HepG2 (cell line): Measurements from ENCODE around the gene EBPL. TPM values are rescaled to one million over a fixed set of nuclear protein-coding genes. Genes with fewer than 3 reads are reported as not detected.

Source experiments
- DMAP1 ChIP-seq: IDR thresholded peaks from 2 replicates; pipeline ENCODE4 v1.6.1; 2016
- HOXA3 ChIP-seq: sonication (generic); formaldehyde crosslinking; IDR thresholded peaks from 2 replicates; pipeline ENCODE4 v1.5.0; 2020; ENCODE audit warnings: missing genetic modification reagents
- KMT2A ChIP-seq: sonication (generic); formaldehyde crosslinking; IDR thresholded peaks from 2 replicates; pipeline ENCODE4 v1.4.0; 2020; ENCODE audit warnings: missing genetic modification reagents
- MAFF ChIP-seq: IDR thresholded peaks from 2 replicates; pipeline ENCODE4 v1.6.1; 2011; ENCODE audit warnings: low read depth, low read length, improper control_type of control experiment
- MED8 ChIP-seq: sonication (generic); formaldehyde crosslinking; IDR thresholded peaks from 2 replicates; pipeline ENCODE4 v1.8.1; 2023; ENCODE audit warnings: mild to moderate bottlenecking, missing genetic modification reagents; ENCODE audit not compliant: insufficient replicate concordance
- MTA1 ChIP-seq: sonication (generic); formaldehyde crosslinking; IDR thresholded peaks from 2 replicates; pipeline ENCODE4 v1.4.0; 2020; ENCODE audit warnings: missing genetic modification reagents, mild to moderate bottlenecking, borderline replicate concordance
- NFKB2 ChIP-seq: sonication (generic); formaldehyde crosslinking; IDR thresholded peaks from 2 replicates; pipeline ENCODE4 v1.4.0; 2020; ENCODE audit warnings: missing genetic modification reagents, borderline replicate concordance
- PHF8 ChIP-seq: sonication (generic); formaldehyde crosslinking; IDR thresholded peaks from 2 replicates; pipeline ENCODE4 v1.5.0; 2020; ENCODE audit warnings: missing genetic modification reagents
- PITX1 ChIP-seq: sonication (generic); formaldehyde crosslinking; IDR thresholded peaks from 2 replicates; pipeline ENCODE4 v1.5.1; 2020; ENCODE audit warnings: mild to moderate bottlenecking, missing genetic modification reagents
- POLR2A ChIP-seq, 2 experiments: IDR thresholded peaks; 2 replicates each; pipeline ENCODE4 v1.6.1; 2011; ENCODE audit warnings: low read depth in 2 of 2, low read length in 2 of 2, mild to moderate bottlenecking in 1 of 2, moderate library complexity in 1 of 2; ENCODE audit not compliant: insufficient read depth in 1 of 2
- POLR2AphosphoS5 ChIP-seq: IDR thresholded peaks from 2 replicates; pipeline ENCODE4 v1.6.1; 2012; ENCODE audit warnings: low read depth, low read length
- RXRB ChIP-seq: IDR thresholded peaks from 2 replicates; pipeline ENCODE4 v1.6.1; 2016; ENCODE audit warnings: borderline replicate concordance, missing genetic modification reagents, missing compliant biosample characterization
- SP2 ChIP-seq: sonication (generic); formaldehyde crosslinking; IDR thresholded peaks from 2 replicates; pipeline ENCODE4 v1.5.1; 2020; ENCODE audit warnings: mild to moderate bottlenecking, missing genetic modification reagents
- TAF1 ChIP-seq: sonication (generic); formaldehyde crosslinking; IDR thresholded peaks from 2 replicates; pipeline ENCODE4 v1.4.0; 2020; ENCODE audit warnings: missing genetic modification reagents
- XRCC5 ChIP-seq: fragments of 200-400 bp; formaldehyde crosslinking; optimal IDR thresholded peaks from 2 replicates; pipeline ENCODE3; 2017; ENCODE audit warnings: mild to moderate bottlenecking, low read length
- ZNF138 ChIP-seq: sonication (generic); formaldehyde crosslinking; IDR thresholded peaks from 2 replicates; pipeline ENCODE4 v1.5.0; 2020; ENCODE audit warnings: mild to moderate bottlenecking, low read depth, missing genetic modification reagents
- ZNF329 ChIP-seq: sonication (generic); formaldehyde crosslinking; IDR thresholded peaks from 2 replicates; pipeline ENCODE4 v1.9.0; 2021; ENCODE audit warnings: low read depth, mild to moderate bottlenecking, missing genetic modification reagents
- ZNF614 ChIP-seq: IDR thresholded peaks from 2 replicates; pipeline ENCODE4 v1.6.1; 2018; ENCODE audit warnings: missing biosample characterization, missing genetic modification reagents, inconsistent platforms, borderline replicate concordance
- ZNF670 ChIP-seq: sonication (generic); formaldehyde crosslinking; IDR thresholded peaks from 2 replicates; pipeline ENCODE4 v1.8.0; 2022; ENCODE audit warnings: mild to moderate bottlenecking, missing genetic modification reagents, borderline replicate concordance
- ZNF709 ChIP-seq: sonication (generic); formaldehyde crosslinking; IDR thresholded peaks from 2 replicates; pipeline ENCODE4 v1.5.0; 2020; ENCODE audit warnings: mild to moderate bottlenecking, missing genetic modification reagents
- polyA plus RNA-seq, 8 experiments: library from polyadenylated mRNA; depleted of rRNA in 3 of 8; stranded (reverse) in 7 of 8; unstranded in 1 of 8; fragments of >200 nt; fragmentation: Illumina TruSeq in 4 of 8; extraction: Trizol in 4 of 8; gene quantifications; 2 replicates each; pipeline versions ENCODE4 v1.2.1 to v1.2.3, GENCODE V29; 2011 to 2016; ENCODE audit warnings: low read depth in 4 of 8, missing spikeins in 1 of 8, mixed read lengths in 1 of 8; ENCODE audit not compliant: insufficient read depth in 1 of 8
- total RNA-seq, 5 experiments: library from RNA; depleted of rRNA; stranded (reverse); fragments of >200 nt; fragmentation: Illumina TruSeq; extraction: Trizol; gene quantifications; 2 replicates each; pipeline ENCODE4 v1.2.3, GENCODE V29; 2016; ENCODE audit warnings: low read depth in 1 of 5
- TF ChIP-seq, protein P1 (sequence below): sonication (generic); formaldehyde crosslinking; IDR thresholded peaks from 2 replicates; pipeline ENCODE4 v1.5.0; 2020; ENCODE audit warnings: mild to moderate bottlenecking, missing genetic modification reagents, borderline replicate concordance
- TF ChIP-seq, protein P2 (sequence below): sonication (generic); formaldehyde crosslinking; IDR thresholded peaks from 2 replicates; pipeline ENCODE4 v1.5.0; 2020; ENCODE audit warnings: mild to moderate bottlenecking, missing genetic modification reagents
- TF ChIP-seq, protein P3 (sequence below), 2 experiments: fragments of 450-650 bp in 1 of 2; sonication (generic) in 1 of 2; formaldehyde crosslinking; IDR thresholded peaks; 2 replicates each; pipeline versions ENCODE4 v1.5.0 to v1.8.0; 2020 to 2022; ENCODE audit warnings: mild to moderate bottlenecking in 1 of 2, missing genetic modification reagents in 1 of 2

EBPL gene
- total and polyA plus RNA-seq, 2 of the 13 experiments (the other 11 are each of a cell fraction or from before 2014, with no cell fraction given): 96.5 to 152 TPM

DNA sequence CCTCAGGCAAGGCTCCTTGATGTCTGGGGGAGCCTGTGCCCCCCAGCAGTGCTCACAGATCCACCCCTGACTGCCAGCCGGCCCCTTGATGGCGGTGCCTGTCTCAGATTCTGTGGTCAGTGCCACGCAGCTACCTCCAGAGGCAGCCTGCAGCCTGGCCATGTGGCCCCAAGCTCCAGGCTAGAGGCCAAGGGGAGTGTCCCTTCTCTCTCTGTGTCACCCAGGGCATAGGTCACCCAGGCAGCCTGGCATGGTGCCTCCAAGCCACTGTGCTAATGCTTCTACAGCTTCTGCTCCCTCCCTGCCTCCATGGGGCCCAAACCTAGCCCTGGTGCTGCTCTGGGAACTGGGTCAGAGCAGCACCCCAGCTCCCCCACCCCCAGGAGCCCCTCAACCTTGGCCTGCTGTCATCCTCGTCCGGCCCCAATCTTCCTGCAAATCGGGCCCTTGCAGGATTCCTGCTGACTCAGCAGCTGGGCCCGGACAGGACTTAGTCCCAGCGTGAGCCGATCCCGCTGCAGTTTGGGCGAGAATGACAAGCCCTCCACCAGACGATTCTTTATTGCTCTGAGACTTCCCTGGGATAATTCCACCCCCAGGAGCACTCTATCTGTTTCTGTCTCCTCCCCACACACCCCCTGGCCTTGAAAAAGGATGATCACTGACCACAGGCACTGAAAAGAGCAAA, 65.8 kb downstream of the EBPL start (continued):
- TF ChIP-seq, protein P1, sequence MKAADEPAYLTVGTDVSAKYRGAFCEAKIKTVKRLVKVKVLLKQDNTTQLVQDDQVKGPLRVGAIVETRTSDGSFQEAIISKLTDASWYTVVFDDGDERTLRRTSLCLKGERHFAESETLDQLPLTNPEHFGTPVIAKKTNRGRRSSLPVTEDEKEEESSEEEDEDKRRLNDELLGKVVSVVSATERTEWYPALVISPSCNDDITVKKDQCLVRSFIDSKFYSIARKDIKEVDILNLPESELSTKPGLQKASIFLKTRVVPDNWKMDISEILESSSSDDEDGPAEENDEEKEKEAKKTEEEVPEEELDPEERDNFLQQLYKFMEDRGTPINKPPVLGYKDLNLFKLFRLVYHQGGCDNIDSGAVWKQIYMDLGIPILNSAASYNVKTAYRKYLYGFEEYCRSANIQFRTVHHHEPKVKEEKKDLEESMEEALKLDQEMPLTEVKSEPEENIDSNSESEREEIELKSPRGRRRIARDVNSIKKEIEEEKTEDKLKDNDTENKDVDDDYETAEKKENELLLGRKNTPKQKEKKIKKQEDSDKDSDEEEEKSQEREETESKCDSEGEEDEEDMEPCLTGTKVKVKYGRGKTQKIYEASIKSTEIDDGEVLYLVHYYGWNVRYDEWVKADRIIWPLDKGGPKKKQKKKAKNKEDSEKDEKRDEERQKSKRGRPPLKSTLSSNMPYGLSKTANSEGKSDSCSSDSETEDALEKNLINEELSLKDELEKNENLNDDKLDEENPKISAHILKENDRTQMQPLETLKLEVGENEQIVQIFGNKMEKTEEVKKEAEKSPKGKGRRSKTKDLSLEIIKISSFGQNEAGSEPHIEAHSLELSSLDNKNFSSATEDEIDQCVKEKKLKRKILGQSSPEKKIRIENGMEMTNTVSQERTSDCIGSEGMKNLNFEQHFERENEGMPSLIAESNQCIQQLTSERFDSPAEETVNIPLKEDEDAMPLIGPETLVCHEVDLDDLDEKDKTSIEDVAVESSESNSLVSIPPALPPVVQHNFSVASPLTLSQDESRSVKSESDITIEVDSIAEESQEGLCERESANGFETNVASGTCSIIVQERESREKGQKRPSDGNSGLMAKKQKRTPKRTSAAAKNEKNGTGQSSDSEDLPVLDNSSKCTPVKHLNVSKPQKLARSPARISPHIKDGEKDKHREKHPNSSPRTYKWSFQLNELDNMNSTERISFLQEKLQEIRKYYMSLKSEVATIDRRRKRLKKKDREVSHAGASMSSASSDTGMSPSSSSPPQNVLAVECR (CRISPR knock-in tag): peak; percentile 26; the same call in 1 of the 2 replicates
- TF ChIP-seq TAF1 (CRISPR knock-in tag): peak; percentile 48; the same call in 1 of the 2 replicates
- TF ChIP-seq POLR2A (IDR thresholded peaks at IDR 0.05; ENCODE audit: insufficient read depth in 1 of 2, low read depth in 2 of 2, low read length in 2 of 2): peak; percentile 64 to 71; a peak in 3 of 4 replicates
- TF ChIP-seq, protein P2, sequence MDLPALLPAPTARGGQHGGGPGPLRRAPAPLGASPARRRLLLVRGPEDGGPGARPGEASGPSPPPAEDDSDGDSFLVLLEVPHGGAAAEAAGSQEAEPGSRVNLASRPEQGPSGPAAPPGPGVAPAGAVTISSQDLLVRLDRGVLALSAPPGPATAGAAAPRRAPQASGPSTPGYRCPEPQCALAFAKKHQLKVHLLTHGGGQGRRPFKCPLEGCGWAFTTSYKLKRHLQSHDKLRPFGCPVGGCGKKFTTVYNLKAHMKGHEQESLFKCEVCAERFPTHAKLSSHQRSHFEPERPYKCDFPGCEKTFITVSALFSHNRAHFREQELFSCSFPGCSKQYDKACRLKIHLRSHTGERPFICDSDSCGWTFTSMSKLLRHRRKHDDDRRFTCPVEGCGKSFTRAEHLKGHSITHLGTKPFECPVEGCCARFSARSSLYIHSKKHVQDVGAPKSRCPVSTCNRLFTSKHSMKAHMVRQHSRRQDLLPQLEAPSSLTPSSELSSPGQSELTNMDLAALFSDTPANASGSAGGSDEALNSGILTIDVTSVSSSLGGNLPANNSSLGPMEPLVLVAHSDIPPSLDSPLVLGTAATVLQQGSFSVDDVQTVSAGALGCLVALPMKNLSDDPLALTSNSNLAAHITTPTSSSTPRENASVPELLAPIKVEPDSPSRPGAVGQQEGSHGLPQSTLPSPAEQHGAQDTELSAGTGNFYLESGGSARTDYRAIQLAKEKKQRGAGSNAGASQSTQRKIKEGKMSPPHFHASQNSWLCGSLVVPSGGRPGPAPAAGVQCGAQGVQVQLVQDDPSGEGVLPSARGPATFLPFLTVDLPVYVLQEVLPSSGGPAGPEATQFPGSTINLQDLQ (CRISPR knock-in tag): 0 out of 2 replicates have a peak, but pooled peaks have one; percentile 40
- peak; percentile 100 for TF ChIP-seq MAFF
- TF ChIP-seq ZNF138 (CRISPR knock-in tag): no peak
- peak; percentile 22; the same call in 1 of the 2 replicates for TF ChIP-seq MTA1 (CRISPR knock-in tag)
- TF ChIP-seq KMT2A (CRISPR knock-in tag): 0 out of 2 replicates have a peak, but pooled peaks have one; percentile 42
- peak; percentile 38; the same call in 1 of the 2 replicates for TF ChIP-seq POLR2AphosphoS5
- TF ChIP-seq ZNF709: peak; percentile 81; the same call in 1 of the 2 replicates
- peak; percentile 49 for TF ChIP-seq HOXA3 (CRISPR knock-in tag)
- 0 out of 2 replicates have a peak, but pooled peaks have one; percentile 56 for TF ChIP-seq ZNF670
- peak; percentile 2; the same call in 1 of the 2 replicates for TF ChIP-seq ZNF329 (CRISPR knock-in tag)
- TF ChIP-seq MED8 (CRISPR knock-in tag): peak; percentile 18
- TF ChIP-seq PHF8 (CRISPR knock-in tag): peak; percentile 58
- TF ChIP-seq XRCC5: no peak
- TF ChIP-seq RXRB (CRISPR knock-in tag): peak; percentile 43
- peak; percentile 34; the same call in 1 of the 2 replicates for TF ChIP-seq NFKB2 (CRISPR knock-in tag)
- TF ChIP-seq ZNF614 (CRISPR knock-in tag): peak; percentile 22; the same call in 1 of the 2 replicates
- TF ChIP-seq, protein P3, sequence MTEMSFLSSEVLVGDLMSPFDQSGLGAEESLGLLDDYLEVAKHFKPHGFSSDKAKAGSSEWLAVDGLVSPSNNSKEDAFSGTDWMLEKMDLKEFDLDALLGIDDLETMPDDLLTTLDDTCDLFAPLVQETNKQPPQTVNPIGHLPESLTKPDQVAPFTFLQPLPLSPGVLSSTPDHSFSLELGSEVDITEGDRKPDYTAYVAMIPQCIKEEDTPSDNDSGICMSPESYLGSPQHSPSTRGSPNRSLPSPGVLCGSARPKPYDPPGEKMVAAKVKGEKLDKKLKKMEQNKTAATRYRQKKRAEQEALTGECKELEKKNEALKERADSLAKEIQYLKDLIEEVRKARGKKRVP (CRISPR knock-in tag; IDR thresholded peaks at IDR 0.05): no peak
- TF ChIP-seq PITX1 (CRISPR knock-in tag): peak; percentile 49; the same call in 1 of the 2 replicates
- no peak for TF ChIP-seq SP2 (CRISPR knock-in tag)
- peak; percentile 86 for TF ChIP-seq DMAP1 (CRISPR knock-in tag)
